ENCODE results near the gene SLAMF7.

- no peak for TF ChIP-seq SUZ12 (IDR thresholded peaks at IDR 0.05; ENCODE audit: extremely low read depth, insufficient read depth, insufficient read length)
- no peak for TF ChIP-seq ZNF274 (IDR thresholded peaks at IDR 0.05; ENCODE audit: low read depth, low read length)
- no peak for TF ChIP-seq YY1 (IDR thresholded peaks at IDR 0.05; ENCODE audit: insufficient read depth, insufficient read length)
These were observed 39.9 kb downstream of the SLAMF7 start for GRCh38 chr1:160778976-160779375.

All from NT2/D1 (cell line).